GM12892 (cell line): Measurements from ENCODE around the gene TSGA10IP. TPM values are rescaled to one million over a fixed set of nuclear protein-coding genes. Genes with fewer than 3 reads are reported as not detected.

Source experiments
- DNase-seq: peaks from one replicate; pipeline ENCODE4 v3.0.0; 2011; ENCODE audit not compliant: insufficient read length
- FAIRE-seq: peaks from 2 replicates; lab custom pipeline; 2011; peaks lifted over from hg19 to GRCh38; lab: Jason Lieb, UNC
- POLR2A ChIP-seq: IDR thresholded peaks from 2 replicates; pipeline ENCODE4 v1.6.1; 2011; ENCODE audit warnings: low read depth, low read length, control low read depth
- POLR2AphosphoS5 ChIP-seq: IDR thresholded peaks from 2 replicates; pipeline ENCODE4 v1.6.1; 2011; ENCODE audit warnings: low read depth, low read length, control low read depth
- TAF1 ChIP-seq: IDR thresholded peaks from 2 replicates; pipeline ENCODE4 v1.6.1; 2011; ENCODE audit warnings: low read depth, mild to moderate bottlenecking, control low read depth, low read length, borderline replicate concordance
- polyA plus RNA-seq: library from polyadenylated mRNA; unstranded; fragments of >200 nt; gene quantifications from one replicate; pipeline ENCODE4 v1.2.1, GENCODE V29; 2012; ENCODE audit warnings: missing spikeins, inconsistent platforms; ENCODE audit not compliant: missing spikeins

The TSGA10IP gene
- polyA plus RNA-seq: not detected

DNA sequence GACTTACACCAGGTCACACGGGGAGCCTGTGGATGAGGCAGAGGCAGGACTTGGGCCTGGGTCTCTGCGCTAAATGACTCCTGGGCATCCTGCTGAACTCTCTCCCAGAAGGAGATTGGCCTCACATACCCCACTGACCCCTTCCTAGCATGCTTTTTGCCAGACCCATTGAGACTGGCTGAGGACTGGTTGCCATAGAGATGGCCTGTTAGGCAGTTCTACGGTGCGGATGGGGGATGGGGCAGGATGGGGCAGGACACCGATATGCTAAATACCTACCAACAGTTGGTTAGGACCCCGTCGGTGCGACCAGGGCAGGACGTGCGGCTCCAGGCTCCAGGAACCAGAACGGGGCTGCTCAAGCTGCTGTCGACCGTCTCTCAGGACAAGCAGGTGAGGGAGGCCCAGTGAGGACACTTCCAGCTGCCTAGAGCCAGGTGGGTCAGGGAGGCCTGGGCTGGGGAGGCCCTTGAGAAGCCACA is at the start of gene TSGA10IP:
TSGA10IP (plus strand) TSS at position 51 of the 482 bp plus-strand sequence; CDS start at position 247, 196 bp downstream.
- no peak for TF ChIP-seq POLR2AphosphoS5
- no peak for TF ChIP-seq POLR2A
- TF ChIP-seq TAF1: no peak
- FAIRE-seq (no peak), DNase-seq (no peak)

GRCh38 chr11:65895482-65895981 is 49.7 kb upstream of the TSGA10IP start:
- TF ChIP-seq POLR2AphosphoS5: no peak
- TF ChIP-seq POLR2A: no peak
- no peak for TF ChIP-seq TAF1
- DNase-seq (no peak), FAIRE-seq (no peak)

DNA sequence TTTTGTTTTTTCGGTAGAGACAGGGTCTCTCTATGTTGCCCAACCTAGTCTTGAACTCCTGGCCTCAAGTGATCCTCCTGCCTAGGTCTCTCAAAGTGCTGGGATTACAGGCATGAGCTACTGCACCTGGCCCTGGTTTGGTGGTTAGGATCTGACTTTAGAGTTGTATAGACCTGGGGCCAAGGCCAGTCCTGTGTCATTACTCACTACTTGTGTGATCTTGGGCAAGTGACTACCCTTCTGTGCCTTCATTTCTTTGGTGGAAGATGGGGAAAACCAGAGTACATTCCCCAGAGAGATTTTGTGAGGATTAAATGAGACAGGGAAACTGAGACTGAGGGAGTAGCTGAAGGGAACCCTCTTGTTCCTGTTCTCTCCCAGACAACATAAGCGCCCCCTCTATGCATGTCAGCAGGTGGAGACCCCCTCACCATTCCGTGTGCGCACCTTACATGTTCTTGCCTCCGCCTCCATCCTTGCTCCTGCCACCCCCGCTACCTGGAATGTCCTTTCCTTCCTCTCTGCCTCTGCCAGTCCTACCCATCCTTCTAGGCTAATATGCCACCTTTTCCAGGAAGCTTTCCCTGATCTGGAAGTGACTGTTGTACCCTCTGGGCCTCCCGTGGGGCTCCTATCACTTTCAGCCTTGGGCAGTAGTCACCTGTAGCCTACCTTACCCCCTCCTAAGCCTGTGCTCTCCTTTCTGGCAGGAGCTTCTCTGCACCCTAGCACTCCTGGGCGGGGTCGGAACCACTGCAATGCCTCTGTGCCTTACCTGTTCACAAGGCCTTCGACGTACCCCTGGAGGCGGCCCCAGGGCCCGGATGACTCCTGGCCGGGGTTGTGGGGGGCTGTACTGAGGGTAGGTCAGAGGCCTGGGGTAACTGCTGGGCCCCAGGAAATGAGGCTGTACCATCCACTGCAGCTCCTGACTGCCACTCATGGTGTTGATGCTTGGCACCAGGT is 49.0 kb upstream of the TSGA10IP start:
- FAIRE-seq (no peak), DNase-seq (no peak)
- no peak for TF ChIP-seq TAF1

DNA sequence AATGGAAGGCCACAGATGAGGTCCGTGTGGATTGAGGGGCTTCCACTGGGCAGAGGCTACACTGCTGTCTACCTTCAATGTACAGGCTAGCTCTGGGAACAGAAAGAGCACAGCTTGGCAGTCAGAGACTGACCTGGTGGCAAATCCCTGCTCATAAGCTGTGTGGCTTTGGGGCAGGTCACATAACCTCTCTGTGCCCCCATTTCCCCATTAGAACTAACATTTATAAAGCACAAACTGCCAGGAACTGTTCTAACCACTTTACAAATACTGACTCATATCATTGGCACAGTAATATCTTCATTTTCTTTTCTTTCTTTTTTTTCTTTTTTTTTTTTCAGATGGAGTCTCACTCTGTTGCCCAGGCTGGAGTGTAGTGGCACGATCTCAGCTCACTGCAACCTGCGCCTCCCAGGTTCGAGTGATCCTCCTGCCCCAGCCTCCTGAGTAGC is 48.2 kb upstream of the TSGA10IP start:
- TF ChIP-seq POLR2A (no peak), POLR2AphosphoS5 (no peak), TAF1 (no peak)
- FAIRE-seq: no peak
- no peak for DNase-seq

- TF ChIP-seq POLR2AphosphoS5: no peak
- TF ChIP-seq TAF1: no peak
- TF ChIP-seq POLR2A: no peak
- DNase-seq: no peak
- FAIRE-seq: no peak
These were observed 46.5 kb upstream of the TSGA10IP start for GRCh38 chr11:65898656-65899355.

- FAIRE-seq: no peak
These were observed 45.7 kb upstream of the TSGA10IP start for GRCh38 chr11:65899356-65900124.

GRCh38 chr11:65900125-65900898 is 45.0 kb upstream of the TSGA10IP start, which contains the start of gene FOSL1:
TSS of gene FOSL1 (minus strand) at chr11:65900388. CDS start at chr11:65900339, 49 bp downstream.
- FAIRE-seq: peak; percentile 30
- peak; percentile 89 for DNase-seq
- TF ChIP-seq POLR2A (peak; percentile 33; the same call in 1 of the 2 replicates), TAF1 (no peak), POLR2AphosphoS5 (no peak)

More at GRCh38 chr11:65899356-65900124, 45.7 kb upstream of the TSGA10IP start:
- DNase-seq: no peak
- TF ChIP-seq POLR2A (no peak), POLR2AphosphoS5 (no peak), TAF1 (no peak)

DNA sequence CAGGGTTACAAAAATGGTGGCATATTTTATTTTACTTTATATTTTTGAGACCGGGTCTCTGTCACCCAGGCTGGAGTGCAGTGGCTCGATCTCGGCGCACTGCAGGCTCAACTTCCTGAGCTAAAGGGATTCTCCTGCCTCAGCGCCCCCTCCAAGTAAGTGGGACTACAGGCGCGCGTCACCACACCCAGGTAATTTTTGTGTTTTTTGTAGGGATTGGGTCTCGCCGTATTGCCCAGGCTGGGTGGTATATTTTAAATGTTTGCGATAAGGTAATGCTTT is 44.4 kb upstream of the TSGA10IP start:
- TF ChIP-seq TAF1 (no peak), POLR2AphosphoS5 (no peak), POLR2A (no peak)
- FAIRE-seq (no peak), DNase-seq (no peak)

DNA sequence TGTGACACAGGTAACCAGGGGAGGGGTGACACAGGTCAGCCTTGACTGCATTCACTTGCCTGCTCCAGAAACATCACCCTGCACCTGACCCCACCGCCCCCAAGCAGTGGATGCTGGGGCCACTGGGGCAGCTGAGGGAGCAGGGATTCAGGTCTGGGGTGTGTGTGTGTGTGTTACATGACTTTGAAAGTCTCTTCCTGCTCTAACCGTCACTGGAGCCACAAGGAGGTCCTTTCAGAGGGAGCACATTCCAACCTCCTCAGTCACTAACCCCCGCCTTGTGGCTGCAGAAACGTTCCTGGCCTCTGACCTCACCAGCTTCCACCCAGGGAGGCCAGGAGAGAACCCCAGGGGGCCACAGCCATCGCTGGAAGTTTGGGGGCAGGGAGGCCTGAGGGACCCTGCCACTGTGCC is 42.2 kb upstream of the TSGA10IP start:
- DNase-seq: no peak
- TF ChIP-seq TAF1: no peak
- no peak for TF ChIP-seq POLR2A
- TF ChIP-seq POLR2AphosphoS5: no peak
- no peak for FAIRE-seq

DNA sequence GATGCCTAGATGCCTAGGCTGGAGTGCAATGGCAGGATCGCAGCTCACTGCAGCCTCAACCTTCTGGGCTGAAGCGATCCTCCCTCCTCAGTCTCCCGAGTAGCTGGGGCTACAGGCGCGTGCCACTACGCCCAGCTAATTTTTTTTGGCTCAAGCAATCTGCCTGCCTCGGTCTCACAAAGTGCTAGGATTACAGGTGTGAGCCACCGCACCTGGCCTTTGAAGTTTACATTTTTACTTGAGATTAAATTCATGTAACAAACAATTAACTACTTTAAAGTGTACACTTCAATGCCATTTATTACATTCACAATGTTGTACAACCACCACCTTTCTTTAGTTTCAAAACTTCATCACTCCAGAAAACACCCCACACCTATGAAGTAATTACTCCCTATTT is 41.6 kb upstream of the TSGA10IP start:
- no peak for DNase-seq
- no peak for TF ChIP-seq TAF1
- no peak for TF ChIP-seq POLR2A
- TF ChIP-seq POLR2AphosphoS5: no peak
- no peak for FAIRE-seq

DNA sequence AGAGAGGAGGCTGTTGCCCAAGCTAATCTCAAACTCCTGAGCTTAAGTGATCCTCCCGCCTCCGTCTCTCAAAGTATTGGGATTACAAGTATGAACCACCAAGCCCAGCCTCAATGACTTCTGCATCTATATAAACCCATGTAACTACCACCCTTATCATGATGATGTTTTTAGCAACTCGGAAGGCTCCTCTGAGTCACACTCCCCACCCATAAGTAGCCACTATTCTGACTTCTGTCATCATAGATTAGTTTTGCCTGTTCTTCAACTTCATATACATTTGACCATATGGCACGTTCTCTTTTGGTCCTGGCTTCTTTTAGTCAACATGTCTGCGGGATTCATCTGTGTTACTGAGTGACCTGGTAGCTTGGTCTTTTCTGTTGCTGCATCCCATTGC is 38.7 kb upstream of the TSGA10IP start:
- TF ChIP-seq POLR2A: no peak
- no peak for TF ChIP-seq TAF1
- TF ChIP-seq POLR2AphosphoS5: no peak
- DNase-seq (no peak), FAIRE-seq (no peak)
